SH-SY5Y (cell line): ENCODE data around the gene NEGR1.

Source experiments
- GATA2 ChIP-seq: IDR thresholded peaks from 2 replicates; pipeline ENCODE4 v1.6.1; 2011; ENCODE audit warnings: mild to moderate bottlenecking, low read depth, low read length
- GATA3 ChIP-seq: IDR thresholded peaks from 2 replicates; pipeline ENCODE4 v1.6.1; 2011; ENCODE audit warnings: low read depth, mild to moderate bottlenecking, low read length, moderate library complexity

DNA sequence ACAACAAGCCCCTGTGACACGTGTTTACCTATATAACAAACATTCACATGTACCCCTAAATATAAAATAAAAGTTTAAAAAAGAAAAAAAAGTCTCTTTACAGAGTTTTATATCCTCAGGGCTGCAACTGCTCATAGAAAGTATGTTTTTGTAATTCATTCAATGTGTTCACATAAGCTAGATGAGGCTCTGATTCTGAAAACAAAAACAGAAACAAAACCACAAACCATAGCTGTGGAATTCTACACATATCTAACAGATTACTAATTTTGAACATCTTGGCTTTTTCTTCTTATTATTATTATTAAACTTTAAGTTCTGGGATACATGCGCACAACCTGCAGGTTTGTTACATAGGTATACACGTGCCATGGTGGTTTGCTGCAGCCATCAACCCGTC lies 621.9 kb downstream of the NEGR1 start:
- TF ChIP-seq GATA2: no peak
- TF ChIP-seq GATA3: no peak
